H1 (cell line): ENCODE results near the gene AFTPH. TPM values are rescaled to one million over a fixed set of nuclear protein-coding genes. Genes with fewer than 3 reads are reported as not detected.

Experiments used
- CTCF ChIA-PET: fragments of 300-600 bp; sonication (Branson Sonifier 250); formaldehyde crosslinking; loops from one replicate; lab custom pipeline; 2021; ENCODE audit not compliant: partially characterized antibody; lab: Charles Lee
- POLR2A ChIA-PET: fragments of 300-600 bp; sonication (Branson Sonifier 250); formaldehyde crosslinking; loops from one replicate; lab custom pipeline; 2021; ENCODE audit warnings: inconsistent platforms; ENCODE audit not compliant: partially characterized antibody; lab: Charles Lee
- DNase-seq, 2 experiments: peaks; one replicate each; pipeline versions ENCODE4 v3.0.0 to v3.0.0-alpha.2; 2010 to 2022; ENCODE audit warnings: low spot score in 2 of 2, low read depth in 1 of 2, mixed read lengths in 1 of 2
- FAIRE-seq: peaks from 2 replicates; lab custom pipeline; 2011; peaks lifted over from hg19 to GRCh38; lab: Jason Lieb, UNC
- H2AFZ ChIP-seq: 2 replicates; pipeline ENCODE4 v1.8.1; 2012; ENCODE audit warnings: low read length, inconsistent platforms
- H2AK5ac ChIP-seq: 2 replicates; pipeline ENCODE4 v1.6.1; 2013; ENCODE audit warnings: low read depth, low read length
- H2BK120ac ChIP-seq: replicated peaks from 2 replicates; pipeline ENCODE3; 2013; ENCODE audit warnings: low read depth, low read length, inconsistent platforms
- H2BK12ac ChIP-seq: 2 replicates; pipeline ENCODE4 v1.6.1; 2013; ENCODE audit warnings: low read depth, low read length
- H2BK15ac ChIP-seq: 2 replicates; pipeline ENCODE4 v1.6.1; 2013; ENCODE audit warnings: low read length
- H2BK20ac ChIP-seq: 2 replicates; pipeline ENCODE4 v1.6.1; 2013; ENCODE audit warnings: low read length
- H2BK5ac ChIP-seq: 2 replicates; pipeline ENCODE4 v1.6.1; 2013; ENCODE audit warnings: low read depth, low read length
- H3K14ac ChIP-seq: 2 replicates; pipeline ENCODE4 v1.6.1; 2013; ENCODE audit warnings: inconsistent platforms; ENCODE audit not compliant: insufficient read length
- H3K18ac ChIP-seq: 2 replicates; pipeline ENCODE4 v1.6.1; 2013; ENCODE audit warnings: low read length; ENCODE audit errors: extremely low read depth
- H3K23ac ChIP-seq: 2 replicates; pipeline ENCODE4 v1.6.1; 2013; ENCODE audit warnings: inconsistent platforms; ENCODE audit not compliant: insufficient read length
- H3K23me2 ChIP-seq: 2 replicates; pipeline ENCODE4 v1.6.1; 2013; ENCODE audit warnings: low read depth, low read length
- H3K27ac ChIP-seq: 2 replicates; pipeline ENCODE4 v1.6.1; 2011; ENCODE audit warnings: low read depth, low read length, inconsistent platforms
- H3K27me3 ChIP-seq, 4 experiments: replicated peaks in 1 of 4; 1 replicate in 1 of 4; 2 replicates in 3 of 4; pipeline versions ENCODE4 v1.6.1 to v1.8.1; 2011 to 2013; ENCODE audit warnings: low read length in 3 of 4, mild to moderate bottlenecking in 3 of 4, inconsistent platforms in 2 of 4, mixed read lengths in 2 of 4, moderate library complexity in 1 of 4; ENCODE audit not compliant: control insufficient read depth in 3 of 4, insufficient read depth in 3 of 4; ENCODE audit errors: extremely low read depth in 1 of 4
- H3K36me3 ChIP-seq, 4 experiments: 2 replicates each; pipeline versions ENCODE4 v1.6.1 to v1.8.1; 2011 to 2013; ENCODE audit warnings: mild to moderate bottlenecking in 4 of 4, low read length in 3 of 4, moderate library complexity in 2 of 4, control low read depth in 1 of 4, inconsistent platforms in 1 of 4; ENCODE audit not compliant: insufficient read depth in 4 of 4, control insufficient read depth in 2 of 4
- H3K4ac ChIP-seq: replicated peaks from 2 replicates; pipeline ENCODE3; 2013; ENCODE audit warnings: low read length, low read depth, mixed read lengths, inconsistent platforms; ENCODE audit not compliant: insufficient read length
- H3K4me1 ChIP-seq, 4 experiments: replicated peaks in 1 of 4; 1 replicate in 1 of 4; 2 replicates in 3 of 4; pipeline versions ENCODE4 v1.6.1 to v1.8.1; 2011 to 2013; ENCODE audit warnings: low read length in 3 of 4, inconsistent platforms in 2 of 4, mixed read lengths in 1 of 4; ENCODE audit not compliant: insufficient read depth in 4 of 4, control insufficient read depth in 3 of 4
- H3K4me2 ChIP-seq, 2 experiments: 2 replicates each; pipeline versions ENCODE4 v1.6.1 to v1.8.1; 2011 to 2013; ENCODE audit warnings: low read depth in 2 of 2, low read length in 2 of 2, control low read depth in 1 of 2, inconsistent platforms in 1 of 2, mild to moderate bottlenecking in 1 of 2; ENCODE audit not compliant: insufficient read depth in 1 of 2
- H3K4me3 ChIP-seq, 4 experiments: fragments of 200-600, 300-600 bp in 1 of 4; sonication (generic), shearing (Covaris generic), sonication (Bioruptor Twin) in 1 of 4; 2 replicates each; pipeline versions ENCODE4 v1.5.1 to v1.8.1; 2011 to 2016; ENCODE audit warnings: low read length in 4 of 4, low read depth in 3 of 4, control low read depth in 2 of 4, inconsistent platforms in 2 of 4, mild to moderate bottlenecking in 2 of 4, mixed read lengths in 1 of 4, moderate library complexity in 1 of 4; ENCODE audit not compliant: insufficient read depth in 2 of 4; ENCODE audit errors: extremely low read depth in 1 of 4
- H3K56ac ChIP-seq: replicated peaks from 2 replicates; pipeline ENCODE3; 2013; ENCODE audit warnings: low read depth, mild to moderate bottlenecking, mixed read lengths, low read length, inconsistent platforms; ENCODE audit not compliant: insufficient read length
- H3K79me1 ChIP-seq: 2 replicates; pipeline ENCODE4 v1.6.1; 2013; ENCODE audit warnings: low read depth, low read length, control low read depth
- H3K79me2 ChIP-seq, 2 experiments: 2 replicates each; pipeline versions ENCODE4 v1.6.1 to v1.8.1; 2012 to 2013; ENCODE audit warnings: low read length in 2 of 2, mild to moderate bottlenecking in 2 of 2, inconsistent platforms in 1 of 2; ENCODE audit not compliant: insufficient read depth in 2 of 2, control insufficient read depth in 1 of 2
- H3K9ac ChIP-seq, 4 experiments: replicated peaks in 1 of 4; 1 replicate in 1 of 4; 2 replicates in 3 of 4; pipeline versions ENCODE4 v1.6.1 to v1.8.1; 2011 to 2013; ENCODE audit warnings: low read depth in 3 of 4, low read length in 3 of 4, control low read depth in 2 of 4, mild to moderate bottlenecking in 2 of 4, moderate library complexity in 2 of 4, inconsistent platforms in 1 of 4; ENCODE audit errors: extremely low read depth in 1 of 4
- H3K9me3 ChIP-seq, 2 experiments: 2 replicates each; pipeline versions ENCODE4 v1.6.1 to v1.8.1; 2012 to 2013; ENCODE audit warnings: mild to moderate bottlenecking in 2 of 2, moderate library complexity in 2 of 2, control low read depth in 1 of 2, inconsistent platforms in 1 of 2, low read depth in 1 of 2, low read length in 1 of 2, mixed read lengths in 1 of 2; ENCODE audit not compliant: insufficient read depth in 2 of 2
- H4K20me1 ChIP-seq, 2 experiments: replicated peaks in 1 of 2; 2 replicates each; pipeline versions ENCODE3 to v1.8.1; 2011 to 2013; ENCODE audit warnings: inconsistent platforms in 2 of 2, low read length in 2 of 2, mild to moderate bottlenecking in 1 of 2; ENCODE audit not compliant: insufficient read depth in 2 of 2, control insufficient read depth in 1 of 2
- H4K5ac ChIP-seq: 2 replicates; pipeline ENCODE4 v1.6.1; 2013; ENCODE audit warnings: low read length, low read depth, mixed read lengths, inconsistent platforms; ENCODE audit not compliant: insufficient read length
- H4K8ac ChIP-seq: 2 replicates; pipeline ENCODE4 v1.8.0; 2013; ENCODE audit warnings: mild to moderate bottlenecking, moderate library complexity, low read length, inconsistent platforms; ENCODE audit not compliant: insufficient read depth; ENCODE audit errors: extremely low read depth
- H4K91ac ChIP-seq: replicated peaks from 2 replicates; pipeline ENCODE3; 2013; ENCODE audit warnings: low read length, mixed read lengths, inconsistent platforms; ENCODE audit not compliant: insufficient read length
- CREB1 ChIP-seq: IDR thresholded peaks from 2 replicates; pipeline ENCODE4 v1.6.1; 2012; ENCODE audit warnings: inconsistent platforms
- JUN ChIP-seq: IDR thresholded peaks from 2 replicates; pipeline ENCODE4 v1.6.1; 2011; ENCODE audit warnings: low read depth, mild to moderate bottlenecking, improper control_type of control experiment, low read length
- POU5F1 ChIP-seq: IDR thresholded peaks from 2 replicates; pipeline ENCODE4 v1.6.1; 2011; ENCODE audit warnings: low read depth, mild to moderate bottlenecking, low read length, moderate library complexity
- RAD21 ChIP-seq, 2 experiments: IDR thresholded peaks in 1 of 2; conservative IDR thresholded peaks in 1 of 2; 2 replicates each; pipeline ENCODE4 v1.6.1; 2011; ENCODE audit warnings: low read depth in 2 of 2, low read length in 2 of 2, improper control_type of control experiment in 1 of 2, inconsistent platforms in 1 of 2, mild to moderate bottlenecking in 1 of 2, moderate library complexity in 1 of 2
- WGBS, 2 experiments: shearing (Covaris generic) in 1 of 2; methylation state at CpG; one replicate each; pipeline versions ENCODE4 v1.1.6 to v1.1.7; 2013 to 2015; ENCODE audit warnings: low lambda C conversion rate in 2 of 2, mixed read lengths in 2 of 2, inconsistent platforms in 1 of 2, low coverage in 1 of 2, missing lambda C conversion rate in 1 of 2; ENCODE audit not compliant: insufficient replicate concordance in 2 of 2, insufficient coverage in 1 of 2, insufficient read length in 1 of 2; ENCODE audit errors: extremely low coverage in 1 of 2, missing lambda C conversion rate in 1 of 2; 5-methylcytosine and 5-hydroxymethylcytosine counted together
- polyA plus RNA-seq, 7 experiments: library from polyadenylated mRNA; depleted of rRNA in 3 of 7; stranded (reverse) in 5 of 7; unstranded in 2 of 7; fragments of >200 nt in 5 of 7; fragments of 200-250 nt in 2 of 7; gene quantifications; 1 replicate in 5 of 7; 2 replicates in 1 of 7; 4 replicates in 1 of 7; pipeline versions ENCODE4 v1.2.1 to v1.2.3, GENCODE V29; 2011 to 2013; ENCODE audit warnings: missing spikeins in 2 of 7, mixed read lengths in 2 of 7
- total RNA-seq: library from RNA; stranded (reverse); fragmentation: NEBNext Ultra II Directional; extraction: Animal tissue kit (Norgen Biotek cat#: 25700); gene quantifications from 2 replicates; pipeline ENCODE4 v1.2.1, GENCODE V29; 2021
- TF ChIP-seq, protein P1 (sequence below), 3 experiments: IDR thresholded peaks; 1 replicate in 2 of 3; 2 replicates in 1 of 3; pipeline versions ENCODE4 v1.5.1 to v1.6.1; 2011; ENCODE audit warnings: low read length in 3 of 3, mild to moderate bottlenecking in 3 of 3, inconsistent platforms in 2 of 3, low read depth in 1 of 3, moderate library complexity in 1 of 3; ENCODE audit not compliant: insufficient read depth in 1 of 3; ENCODE audit errors: control extremely low read depth in 1 of 3

The AFTPH gene
- total and polyA plus RNA-seq, 2 of the 8 experiments (the other 6 are each of a cell fraction or from before 2014, with no cell fraction given) = 7.3 to 15.0 TPM

DNA sequence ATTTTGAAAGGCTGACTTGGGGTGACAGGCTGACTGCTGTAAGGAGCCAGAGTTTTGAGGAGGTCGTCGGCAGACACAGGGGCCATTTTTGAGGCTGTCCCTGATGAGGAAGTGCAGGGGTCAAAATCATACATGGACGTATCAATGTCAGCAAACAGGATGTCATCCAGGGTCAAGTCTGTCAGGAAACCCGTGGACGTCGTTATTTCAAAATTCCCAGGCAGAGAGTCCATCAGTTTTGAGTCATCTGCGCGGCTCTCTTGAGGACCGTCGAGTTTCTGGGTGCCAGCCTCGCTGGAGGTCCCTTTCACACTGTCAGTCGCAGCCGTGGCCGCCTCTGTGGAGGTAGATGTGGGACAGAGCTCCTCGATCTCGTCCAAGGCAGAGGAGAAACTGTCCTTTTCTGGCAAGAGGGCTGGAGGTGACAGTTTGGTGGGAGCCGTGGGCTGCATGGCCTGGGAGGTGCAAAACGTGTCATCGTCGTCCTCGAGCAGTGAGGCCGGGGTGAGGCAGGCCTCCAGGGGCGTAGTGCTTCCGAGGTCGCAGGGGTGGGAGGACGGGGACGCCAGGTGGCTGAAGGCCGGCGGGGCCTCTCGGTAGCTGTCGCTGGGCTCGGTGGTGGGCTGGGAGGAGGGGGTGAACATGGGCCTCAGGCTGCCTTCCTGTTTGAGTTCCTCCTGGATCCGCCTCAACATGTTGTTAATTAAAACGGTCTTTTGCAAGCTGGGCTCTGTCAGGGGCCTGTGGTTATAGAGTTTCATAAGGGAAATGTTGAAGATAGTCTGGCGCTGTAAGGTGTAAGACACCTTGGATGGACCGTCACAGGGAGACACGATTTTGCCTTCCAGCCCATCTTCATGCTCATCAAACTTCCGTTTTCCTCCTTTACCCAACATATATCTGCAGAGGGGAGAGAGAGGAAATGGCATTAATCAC is 112.1 kb downstream of the AFTPH start:
- Histone ChIP-seq H2AFZ (no peak overlapping the region), H3K4me1 (peaks cover 0 to 17% (median 9%) of the 10 kb centered on the region in 4 experiments; a peak in 4 of 7 replicates), H3K9ac (no peak overlapping the region), H3K27ac (no peak overlapping the region), H3K4me3 (no peak overlapping the region), H3K23me2 (no peaks in the 10 kb centered on the region), H3K9me3 (no peaks in the 10 kb centered on the region), H3K14ac (no peak overlapping the region), H3K18ac (no peak overlapping the region), H3K36me3 (peaks cover 0 to 13% (median 0%) of the 10 kb centered on the region in 4 experiments; a peak in 3 of 8 replicates), H2AK5ac (no peak overlapping the region), H2BK12ac (no peak overlapping the region), H2BK5ac (no peak overlapping the region), H3K79me2 (no peaks in the 10 kb centered on the region; a peak in 1 of 4 replicates), H2BK120ac (no peak overlapping the region), H3K4ac (no peak overlapping the region), H3K27me3 (peaks cover 0 to 2% (median 0%) of the 10 kb centered on the region in 4 experiments; a peak in 2 of 7 replicates), H4K91ac (no peak overlapping the region), H2BK20ac (no peak overlapping the region), H4K20me1 (peaks cover 0 to 4% of the 10 kb centered on the region in 2 experiments), H4K8ac (no peak overlapping the region), H3K79me1 (peaks cover under 1% of the 10 kb centered on the region; the same call in 1 of the 2 replicates), H2BK15ac (no peak overlapping the region), H3K4me2 (no peak overlapping the region), H3K23ac (no peak overlapping the region), H3K56ac (no peak overlapping the region), H4K5ac (no peak overlapping the region)
- ChIA-PET CTCF (interaction anchor here (0.5 to 27.4 kb wide), 6 partner anchors 8 to 551 kb away, joined by 3 to 389 read pairs (median 4); no protein-coding TSS in a partner anchor), POLR2A (no interaction called here)
- 91% methylated on average over 35 of the region's 38 CpGs; no CpG with 5 or more reads in 1 of the 2 experiments for WGBS, 2 experiments
- TF ChIP-seq CREB1 (no peak), JUN (no peak), POU5F1 (no peak), RAD21 (IDR thresholded peaks at IDR 0.05 in 1 of 2, conservative IDR thresholded peaks at IDR 0.05 in 1 of 2; ENCODE audit: low read depth in 2 of 2, low read length in 2 of 2) (peak; percentile 14 to 31; a peak in 3 of 4 replicates)
- TF ChIP-seq, protein P1, sequence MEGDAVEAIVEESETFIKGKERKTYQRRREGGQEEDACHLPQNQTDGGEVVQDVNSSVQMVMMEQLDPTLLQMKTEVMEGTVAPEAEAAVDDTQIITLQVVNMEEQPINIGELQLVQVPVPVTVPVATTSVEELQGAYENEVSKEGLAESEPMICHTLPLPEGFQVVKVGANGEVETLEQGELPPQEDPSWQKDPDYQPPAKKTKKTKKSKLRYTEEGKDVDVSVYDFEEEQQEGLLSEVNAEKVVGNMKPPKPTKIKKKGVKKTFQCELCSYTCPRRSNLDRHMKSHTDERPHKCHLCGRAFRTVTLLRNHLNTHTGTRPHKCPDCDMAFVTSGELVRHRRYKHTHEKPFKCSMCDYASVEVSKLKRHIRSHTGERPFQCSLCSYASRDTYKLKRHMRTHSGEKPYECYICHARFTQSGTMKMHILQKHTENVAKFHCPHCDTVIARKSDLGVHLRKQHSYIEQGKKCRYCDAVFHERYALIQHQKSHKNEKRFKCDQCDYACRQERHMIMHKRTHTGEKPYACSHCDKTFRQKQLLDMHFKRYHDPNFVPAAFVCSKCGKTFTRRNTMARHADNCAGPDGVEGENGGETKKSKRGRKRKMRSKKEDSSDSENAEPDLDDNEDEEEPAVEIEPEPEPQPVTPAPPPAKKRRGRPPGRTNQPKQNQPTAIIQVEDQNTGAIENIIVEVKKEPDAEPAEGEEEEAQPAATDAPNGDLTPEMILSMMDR (IDR thresholded peaks at IDR 0.05; ENCODE audit: control extremely low read depth in 1 of 3, insufficient read depth in 1 of 3, low read depth in 1 of 3, low read length in 3 of 3) = peak in 1 of 3 experiments; percentile 20; a peak in 1 of 4 replicates
- no peak for FAIRE-seq
- DNase-seq = peak in 1 of 2 experiments; percentile 47
